Smooth muscle cell of the brain vasculature (primary cell): ENCODE results near the gene DNAH3.
"Not testable (repeated sequence)": the region's sequence is repeated elsewhere in the genome, so short reads cannot be mapped to it uniquely, and the experiment has no call there.

Experiments
- DNase-seq: peaks from one replicate; pipeline ENCODE4 v3.0.0-alpha.2; 2012; ENCODE audit warnings: low read depth, low spot score

Gene DNAH3, protein sequence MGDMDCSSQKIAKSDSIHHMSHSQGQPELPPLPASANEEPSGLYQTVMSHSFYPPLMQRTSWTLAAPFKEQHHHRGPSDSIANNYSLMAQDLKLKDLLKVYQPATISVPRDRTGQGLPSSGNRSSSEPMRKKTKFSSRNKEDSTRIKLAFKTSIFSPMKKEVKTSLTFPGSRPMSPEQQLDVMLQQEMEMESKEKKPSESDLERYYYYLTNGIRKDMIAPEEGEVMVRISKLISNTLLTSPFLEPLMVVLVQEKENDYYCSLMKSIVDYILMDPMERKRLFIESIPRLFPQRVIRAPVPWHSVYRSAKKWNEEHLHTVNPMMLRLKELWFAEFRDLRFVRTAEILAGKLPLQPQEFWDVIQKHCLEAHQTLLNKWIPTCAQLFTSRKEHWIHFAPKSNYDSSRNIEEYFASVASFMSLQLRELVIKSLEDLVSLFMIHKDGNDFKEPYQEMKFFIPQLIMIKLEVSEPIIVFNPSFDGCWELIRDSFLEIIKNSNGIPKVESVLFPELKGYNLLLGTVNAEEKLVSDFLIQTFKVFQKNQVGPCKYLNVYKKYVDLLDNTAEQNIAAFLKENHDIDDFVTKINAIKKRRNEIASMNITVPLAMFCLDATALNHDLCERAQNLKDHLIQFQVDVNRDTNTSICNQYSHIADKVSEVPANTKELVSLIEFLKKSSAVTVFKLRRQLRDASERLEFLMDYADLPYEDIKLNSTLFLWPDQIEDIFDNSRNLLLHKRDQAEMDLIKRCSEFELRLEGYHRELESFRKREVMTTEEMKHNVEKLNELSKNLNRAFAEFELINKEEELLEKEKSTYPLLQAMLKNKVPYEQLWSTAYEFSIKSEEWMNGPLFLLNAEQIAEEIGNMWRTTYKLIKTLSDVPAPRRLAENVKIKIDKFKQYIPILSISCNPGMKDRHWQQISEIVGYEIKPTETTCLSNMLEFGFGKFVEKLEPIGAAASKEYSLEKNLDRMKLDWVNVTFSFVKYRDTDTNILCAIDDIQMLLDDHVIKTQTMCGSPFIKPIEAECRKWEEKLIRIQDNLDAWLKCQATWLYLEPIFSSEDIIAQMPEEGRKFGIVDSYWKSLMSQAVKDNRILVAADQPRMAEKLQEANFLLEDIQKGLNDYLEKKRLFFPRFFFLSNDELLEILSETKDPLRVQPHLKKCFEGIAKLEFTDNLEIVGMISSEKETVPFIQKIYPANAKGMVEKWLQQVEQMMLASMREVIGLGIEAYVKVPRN (N-terminal part only)

DNA sequence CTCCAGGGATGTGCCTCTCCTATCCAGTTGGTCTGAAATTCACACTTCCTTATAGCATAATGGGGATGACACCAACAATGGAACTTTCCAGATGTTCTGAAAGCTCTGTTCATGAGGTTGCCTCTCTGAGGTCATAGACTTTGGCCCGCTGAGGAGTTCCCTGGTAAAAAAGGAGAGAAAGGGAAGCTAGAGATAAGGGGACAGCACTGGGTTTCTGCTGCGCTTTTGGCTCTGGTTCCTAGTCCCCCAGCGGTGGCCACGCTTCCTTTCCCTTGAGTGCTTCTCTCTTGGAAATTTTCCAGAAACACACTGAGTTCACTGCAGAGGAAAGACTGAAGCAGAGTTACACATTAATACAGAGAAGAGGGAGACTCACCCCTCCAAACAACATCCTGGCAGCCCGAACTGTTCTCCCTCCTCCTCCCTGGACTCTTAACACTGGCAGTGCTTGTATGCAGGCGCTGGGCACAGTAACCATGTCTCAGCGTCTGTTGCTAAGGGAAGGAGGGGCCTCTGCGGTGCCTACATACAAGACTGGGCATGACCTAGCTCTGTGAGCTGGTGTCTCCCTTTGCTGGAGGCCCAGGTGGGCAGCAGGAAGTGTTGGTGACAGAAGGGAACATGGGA, at the start of gene DNAH3:
Gene DNAH3, minus strand, starts transcription at position 472 of the 627 bp plus-strand sequence. CDS start 527 bp downstream, outside the sequence.
- DNase-seq, result no peak

DNA sequence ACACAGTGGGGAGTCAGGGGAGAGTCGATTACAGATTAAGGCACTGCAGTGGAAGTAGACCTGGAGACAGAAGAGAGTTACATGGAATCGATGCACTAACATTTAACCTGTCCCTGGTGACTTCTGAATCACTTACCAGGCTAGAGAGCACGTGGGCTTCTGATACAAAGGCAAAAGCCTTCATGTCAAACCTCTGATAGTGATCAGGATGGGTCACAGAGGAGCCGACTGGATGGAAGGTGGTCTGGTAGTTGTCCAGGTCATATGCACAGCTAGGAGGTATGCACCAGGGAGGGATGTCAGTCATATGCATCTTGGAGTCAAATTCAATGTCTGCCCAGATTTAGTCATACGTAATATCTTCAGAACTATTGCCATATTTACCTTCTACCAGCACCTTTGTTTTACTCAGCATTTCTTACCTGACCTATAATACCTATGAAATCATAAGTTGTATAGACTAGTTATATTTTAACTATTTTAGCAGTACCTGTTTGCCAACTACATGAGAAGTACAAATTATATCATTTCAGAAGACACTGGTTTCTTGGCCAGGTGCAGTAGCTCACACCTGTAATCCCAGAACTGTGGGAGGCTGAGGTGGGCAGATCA, 49.1 kb upstream of the DNAH3 start:
- no peak for DNase-seq

- DNase-seq, result no peak
These were observed 47.0 kb upstream of the DNAH3 start for GRCh38 chr16:21197621-21198020.

- DNase-seq, result no peak
These were observed 46.5 kb upstream of the DNAH3 start for GRCh38 chr16:21197112-21197511.

- not testable (repeated sequence) for DNase-seq
These were observed 44.7 kb upstream of the DNAH3 start for GRCh38 chr16:21195330-21195729.

- DNase-seq, result no peak
These were observed 44.2 kb upstream of the DNAH3 start for GRCh38 chr16:21194771-21195301.

- DNase-seq, result no peak
These were observed 42.3 kb upstream of the DNAH3 start for GRCh38 chr16:21192991-21193390.

DNA sequence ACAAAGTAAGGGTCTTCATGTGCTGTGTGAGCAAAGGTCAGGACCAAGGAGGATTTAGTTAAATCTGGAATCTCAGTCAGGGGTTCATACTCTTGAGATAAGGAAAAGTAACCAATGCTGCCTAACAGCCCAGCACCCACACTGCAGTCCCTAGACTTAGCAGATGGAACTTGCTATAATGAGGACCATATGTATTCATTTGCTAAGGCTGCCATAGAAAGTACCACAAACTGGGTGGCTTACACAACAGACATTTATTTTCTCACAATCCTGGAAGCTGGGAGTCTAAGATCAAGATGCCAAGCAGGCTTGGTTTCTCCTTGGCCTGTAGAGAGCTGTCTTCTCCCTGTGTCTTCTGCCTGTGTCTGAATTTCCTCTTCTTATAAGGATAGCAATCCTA, 40.0 kb upstream of the DNAH3 start:
- DNase-seq, result no peak

DNA sequence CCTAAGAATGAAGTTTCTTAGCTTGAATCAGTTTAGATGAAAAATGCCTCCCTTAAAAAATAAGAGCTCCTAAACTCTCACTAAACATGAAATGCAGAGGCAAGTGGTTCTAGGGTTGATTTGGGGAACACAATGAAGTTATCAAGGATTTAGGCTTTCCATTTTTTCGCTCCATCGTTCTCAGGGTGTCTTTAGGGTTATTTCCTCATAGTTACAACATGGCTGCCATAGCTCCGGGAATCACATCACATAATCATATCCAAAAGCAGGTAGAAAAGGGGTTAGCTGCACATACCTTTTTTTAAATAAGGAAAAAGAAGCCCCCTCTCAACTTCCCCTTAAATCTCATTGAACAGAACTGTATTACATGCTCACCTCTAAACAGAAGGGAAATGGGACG, 39.4 kb upstream of the DNAH3 start:
- DNase-seq, result no peak

- no peak for DNase-seq
These were observed 38.7 kb upstream of the DNAH3 start for GRCh38 chr16:21189311-21189710.

DNA sequence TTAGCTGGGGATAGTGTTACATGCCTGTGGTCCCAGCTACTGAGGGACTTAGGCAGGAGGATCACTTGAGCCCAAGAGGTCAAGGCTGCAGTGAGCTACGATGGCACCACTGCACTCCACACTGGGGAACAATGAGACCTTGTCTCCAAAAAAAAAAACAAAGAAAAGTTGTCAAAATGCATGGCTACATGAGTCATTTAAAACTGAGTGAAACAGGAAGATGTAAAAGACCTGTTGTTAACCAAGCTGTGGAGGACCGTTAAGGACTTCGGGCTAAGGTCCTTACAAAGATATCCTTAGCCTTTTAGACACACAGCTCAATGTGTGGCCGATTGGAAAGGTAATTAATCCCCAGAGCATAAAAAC, 35.7 kb upstream of the DNAH3 start:
- no peak for DNase-seq

DNA sequence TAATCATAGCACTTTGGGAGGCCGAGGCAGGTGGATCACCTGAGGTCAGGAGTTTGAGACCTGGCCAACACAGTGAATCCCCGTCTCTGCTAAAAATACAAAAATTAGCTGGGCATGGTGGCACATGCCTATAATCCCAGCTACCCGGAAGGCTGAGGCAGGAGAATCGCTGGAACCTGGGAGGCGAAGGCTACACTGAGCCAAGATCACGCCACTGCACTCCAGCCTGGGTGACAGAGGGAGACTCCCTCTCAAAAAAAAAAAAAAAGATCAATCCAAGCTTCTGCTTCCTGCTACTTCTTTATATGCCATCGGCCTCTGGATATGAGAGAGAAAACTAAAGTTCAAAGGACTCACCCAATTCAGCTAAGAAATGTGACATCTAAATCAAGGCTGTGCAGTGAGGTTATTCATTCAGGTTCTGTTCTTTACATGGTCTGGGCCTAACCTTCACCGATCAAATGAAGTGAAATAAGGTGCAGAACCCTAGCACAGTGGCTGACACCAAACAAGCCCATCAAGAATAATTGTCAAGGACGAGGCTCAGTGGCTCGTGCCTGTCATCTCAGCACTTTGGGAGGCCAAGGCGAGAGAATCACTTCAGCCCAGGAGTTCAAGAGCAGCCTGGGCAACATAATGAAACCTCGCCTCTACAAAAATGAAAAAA, 35.1 kb upstream of the DNAH3 start:
- DNase-seq, result no peak

GRCh38 chr16:21184834-21185233, 34.2 kb upstream of the DNAH3 start:
- no peak for DNase-seq

- no peak for DNase-seq
These were observed 33.3 kb upstream of the DNAH3 start for GRCh38 chr16:21183995-21184394.

DNA sequence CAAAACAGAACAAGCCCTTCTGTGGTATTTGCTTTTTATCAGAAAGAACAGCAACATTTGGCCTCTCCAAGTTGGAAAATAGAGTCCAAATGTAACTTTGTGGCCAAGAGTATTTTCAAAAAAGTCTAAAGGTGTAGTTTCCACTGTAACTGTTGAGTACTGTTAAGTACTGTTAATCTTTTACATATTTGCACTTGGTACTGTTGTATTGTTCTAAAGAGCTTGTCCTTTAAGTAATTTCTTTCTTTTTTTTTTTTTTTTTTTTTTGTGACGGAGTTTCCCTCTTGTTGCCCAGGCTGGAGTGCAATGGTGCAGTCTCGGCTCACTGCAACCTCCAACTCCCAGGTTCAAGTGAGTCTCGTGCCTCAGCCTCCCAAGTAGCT, 29.3 kb upstream of the DNAH3 start:
- DNase-seq, result no peak

GRCh38 chr16:21179126-21179982, 28.7 kb upstream of the DNAH3 start:
- no peak for DNase-seq

DNA sequence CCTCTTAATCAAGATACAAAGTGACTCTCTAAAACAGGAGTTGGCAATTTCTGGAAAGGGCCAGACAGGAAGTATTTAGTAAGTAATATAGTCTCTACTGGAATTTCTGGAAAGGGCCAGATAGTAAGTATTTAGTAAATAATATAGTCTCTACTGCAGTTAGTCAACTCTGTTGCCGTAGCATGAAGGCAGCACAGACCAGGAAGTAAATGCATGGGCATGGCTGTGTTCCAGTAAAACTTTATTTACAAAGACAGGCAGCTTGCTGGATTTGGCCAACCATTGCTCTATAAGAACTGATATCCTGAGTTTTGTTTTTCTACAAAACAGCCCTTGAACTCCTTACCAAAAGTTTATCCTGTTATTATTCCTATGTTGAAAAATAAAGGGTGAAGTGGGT, 24.8 kb upstream of the DNAH3 start:
- no peak for DNase-seq

GRCh38 chr16:21172650-21173049, 22.0 kb upstream of the DNAH3 start:
- no peak for DNase-seq

- not testable (repeated sequence) for DNase-seq
These were observed 19.5 kb upstream of the DNAH3 start for GRCh38 chr16:21170116-21170515.
